B cell (primary cell): ENCODE data around the gene CATSPERZ. TPM values are rescaled to one million over a fixed set of nuclear protein-coding genes. Genes with fewer than 3 reads are reported as not detected.

Experiments used
- ATAC-seq: fragments of 200-7000 bp; cut with Tn5 transposase; one replicate; pipeline ENCODE4 v1.10.0; 2021; ENCODE audit warnings: low read depth, mild to moderate bottlenecking, moderate number of reproducible peaks, moderate library complexity
- CTCF ChIA-PET: fragments of 350-600 bp; sonication (Branson Sonifier 250); formaldehyde crosslinking; loops from one replicate; lab custom pipeline; 2021; ENCODE audit warnings: antibody characterized with exemption, inconsistent platforms; lab: Charles Lee
- POLR2A ChIA-PET: fragments of 350-600 bp; sonication (Branson Sonifier 250); formaldehyde crosslinking; loops from one replicate; lab custom pipeline; 2021; ENCODE audit warnings: antibody characterized with exemption; lab: Charles Lee
- DNase-seq: peaks from one replicate; pipeline ENCODE4 v3.0.0; 2013
- H2AFZ ChIP-seq: 2 replicates; pipeline ENCODE4 v1.6.1; 2012; ENCODE audit warnings: mild to moderate bottlenecking, low read depth, low read length; ENCODE audit not compliant: insufficient read depth, poor library complexity, severe bottlenecking
- H3K27ac ChIP-seq, 2 donors: 1 replicate in 1 of 2; 2 replicates in 1 of 2; pipeline ENCODE4 v1.5.1; 2012 to 2013; ENCODE audit warnings: low read length in 2 of 2, mild to moderate bottlenecking in 2 of 2, moderate library complexity in 1 of 2
- H3K27me3 ChIP-seq, 4 experiments: fragments of 200-600 bp in 1 of 4; sonication (generic) in 1 of 4; replicated peaks in 1 of 4; 1 replicate in 2 of 4; 2 replicates in 2 of 4; pipeline versions ENCODE4 v1.6.1 to v1.7.0; 2013 to 2016; ENCODE audit warnings: low read length in 3 of 4, mild to moderate bottlenecking in 2 of 4, mixed read lengths in 1 of 4, moderate library complexity in 1 of 4; ENCODE audit not compliant: insufficient read depth in 4 of 4, control insufficient read depth in 3 of 4; ENCODE audit errors: control extremely low read depth in 1 of 4
- H3K36me3 ChIP-seq, 2 experiments: replicated peaks in 1 of 2; 1 replicate in 1 of 2; 2 replicates in 1 of 2; pipeline versions ENCODE4 v1.6.1 to v1.7.1; 2013; ENCODE audit warnings: low read length in 1 of 2; ENCODE audit not compliant: insufficient read depth in 2 of 2, control insufficient read depth in 1 of 2; ENCODE audit errors: control extremely low read depth in 1 of 2, extremely low read depth in 1 of 2
- H3K4me1 ChIP-seq, 2 donors: fragments of 200-600 bp in 1 of 2; sonication (generic) in 1 of 2; 1 replicate in 1 of 2; 2 replicates in 1 of 2; pipeline versions ENCODE4 v1.5.1 to v1.6.1; 2013 to 2017; ENCODE audit warnings: low read length in 2 of 2; ENCODE audit not compliant: control insufficient read depth in 2 of 2, insufficient read depth in 2 of 2
- H3K4me2 ChIP-seq: replicated peaks from 2 replicates; pipeline ENCODE3; 2012; ENCODE audit warnings: mild to moderate bottlenecking, low read depth, low read length; ENCODE audit not compliant: poor library complexity, severe bottlenecking
- H3K4me3 ChIP-seq, 5 experiments: fragments of 200-600 bp in 1 of 5; sonication (generic) in 1 of 5; 1 replicate in 3 of 5; 2 replicates in 2 of 5; pipeline versions ENCODE4 v1.5.1 to v1.7.0; 2011 to 2016; ENCODE audit warnings: low read length in 4 of 5, mild to moderate bottlenecking in 4 of 5, low read depth in 2 of 5, control low read depth in 1 of 5, moderate library complexity in 1 of 5; ENCODE audit not compliant: insufficient read depth in 1 of 5; ENCODE audit errors: control extremely low read depth in 1 of 5, extremely low read depth in 1 of 5
- H3K79me2 ChIP-seq: fragments of 200-600 bp; sonication (generic); one replicate; pipeline ENCODE4 v1.6.0; 2016; ENCODE audit warnings: low read length; ENCODE audit not compliant: control insufficient read depth, insufficient read depth
- H3K9ac ChIP-seq: fragments of 200-600 bp; sonication (generic); 2 replicates; pipeline ENCODE4 v1.6.1; 2017; ENCODE audit warnings: mild to moderate bottlenecking, low read length, moderate library complexity
- H3K9me3 ChIP-seq, 3 donors: one replicate each; pipeline versions ENCODE4 v1.6.1 to v1.7.1; 2013; ENCODE audit warnings: low read length in 2 of 3; ENCODE audit not compliant: control insufficient read depth in 2 of 3, insufficient read depth in 1 of 3; ENCODE audit errors: control extremely low read depth in 1 of 3
- H4K20me1 ChIP-seq: 2 replicates; pipeline ENCODE4 v1.6.0; 2012; ENCODE audit warnings: mild to moderate bottlenecking, low read length; ENCODE audit not compliant: insufficient read depth, control insufficient read depth, poor library complexity, severe bottlenecking
- H3K27ac Mint-ChIP-seq: one replicate; pipeline ENCODE4 v1.8.0; 2021; ENCODE audit warnings: mixed read lengths
- H3K27me3 Mint-ChIP-seq: one replicate; pipeline ENCODE4 v1.8.0; 2021; ENCODE audit warnings: mixed read lengths
- H3K4me1 Mint-ChIP-seq: one replicate; pipeline ENCODE4 v1.8.0; 2021; ENCODE audit warnings: mixed read lengths
- H3K4me3 Mint-ChIP-seq: one replicate; pipeline ENCODE4 v1.8.0; 2021; ENCODE audit warnings: mixed read lengths
- H3K9me3 Mint-ChIP-seq: one replicate; pipeline ENCODE4 v1.8.0; 2022; ENCODE audit warnings: mixed read lengths; ENCODE audit not compliant: insufficient read depth
- CTCF ChIP-seq: fragments of 200-600 bp; IDR thresholded peaks from one replicate; pipeline ENCODE4 v1.8.0; 2022; ENCODE audit warnings: antibody characterized with exemption, mild to moderate bottlenecking
- EZH2 ChIP-seq: IDR thresholded peaks from 2 replicates; pipeline ENCODE4 v1.6.1; 2012; ENCODE audit warnings: borderline replicate concordance, low read depth, mild to moderate bottlenecking, moderate library complexity, low read length; ENCODE audit not compliant: insufficient read depth, poor library complexity, severe bottlenecking
- WGBS: methylation state at CpG from one replicate; pipeline ENCODE4 v1.1.5; 2013; ENCODE audit warnings: missing lambda C conversion rate; ENCODE audit not compliant: insufficient coverage; 5-methylcytosine and 5-hydroxymethylcytosine counted together
- intact Hi-C: fragments of 100-400 bp; cut with micrococcal nuclease; formaldehyde crosslinking; loops from one replicate; pipeline ENCODE4 v1.10.0; 2022
- polyA plus RNA-seq: library from polyadenylated mRNA; depleted of rRNA; stranded (reverse); fragments of >200 nt; gene quantifications from 2 replicates; pipeline ENCODE4 v1.2.3, GENCODE V29; 2012
- total RNA-seq, 2 donors: library from RNA; stranded (reverse); fragments of 120-200 nt in 1 of 2; gene quantifications; 1 replicate in 1 of 2; 2 replicates in 1 of 2; pipeline versions ENCODE4 v1.2.3 to v1.2.4, GENCODE V29; 2013 to 2022

Gene CATSPERZ
- total and polyA plus RNA-seq, 2 donors (not counting 1 experiment from before 2014, with no cell fraction given), result 0.39 TPM; not detected in 1

GRCh38 chr11:64261556-64262080 lies 38.5 kb upstream of the CATSPERZ start:
- no peaks in the 10 kb centered on the region for H3K27me3 ChIP-seq
- no peak overlapping the region for H3K27ac ChIP-seq
- Mint-ChIP-seq H3K27ac (no peak overlapping the region), H3K4me1 (no peaks in the 10 kb centered on the region), H3K9me3 (no peaks in the 10 kb centered on the region), H3K4me3 (no peak overlapping the region), H3K27me3 (no peaks in the 10 kb centered on the region)
- no peaks in the 10 kb centered on the region for H3K9me3 ChIP-seq
- H2AFZ ChIP-seq, result no peak overlapping the region
- DNase-seq, result no peak
- no peak overlapping the region for H3K4me3 ChIP-seq
- H3K79me2 ChIP-seq, result no peaks in the 10 kb centered on the region
- H3K4me1 ChIP-seq, result no peaks in the 10 kb centered on the region
- TF ChIP-seq CTCF (no peak), EZH2 (no peak)
- intact Hi-C loops, result no loop called here
- ChIA-PET POLR2A (interaction anchor here (0.6 kb wide), 1 partner anchor 31 kb away, joined by 7 read pairs; no protein-coding TSS in a partner anchor), CTCF (interaction anchor here (1.1 kb wide), 1 partner anchor 57 kb away, joined by 4 read pairs; no protein-coding TSS in a partner anchor)
- WGBS, result 99% methylated on average over 18 of the region's 18 CpGs
- no peaks in the 10 kb centered on the region for H3K36me3 ChIP-seq
- H3K9ac ChIP-seq, result no peak overlapping the region
- no peak for ATAC-seq
- no peak overlapping the region for H3K4me2 ChIP-seq
- no peaks in the 10 kb centered on the region for H4K20me1 ChIP-seq

GRCh38 chr11:64262271-64263002 lies 37.7 kb upstream of the CATSPERZ start:
- CTCF ChIA-PET, result interaction anchor here (1.1 kb wide), 1 partner anchor 58 kb away, joined by 4 read pairs; no protein-coding TSS in a partner anchor
- Histone ChIP-seq H4K20me1 (no peaks in the 10 kb centered on the region), H3K9me3 (no peaks in the 10 kb centered on the region), H3K4me3 (no peak overlapping the region), H3K9ac (no peak overlapping the region), H3K27ac (no peak overlapping the region), H3K4me1 (no peaks in the 10 kb centered on the region), H3K36me3 (no peaks in the 10 kb centered on the region), H2AFZ (no peak overlapping the region), H3K79me2 (no peaks in the 10 kb centered on the region), H3K27me3 (no peaks in the 10 kb centered on the region), H3K4me2 (no peak overlapping the region)
- no peak for DNase-seq
- Mint-ChIP-seq H3K4me3 (no peak overlapping the region), H3K4me1 (no peaks in the 10 kb centered on the region), H3K9me3 (no peaks in the 10 kb centered on the region), H3K27me3 (no peaks in the 10 kb centered on the region), H3K27ac (no peak overlapping the region)
- whole genome bisulfite sequencing, result 96% methylated on average over 42 of the region's 42 CpGs
- intact Hi-C loops, result no loop called here
- POLR2A ChIA-PET, result no interaction called here
- TF ChIP-seq CTCF (no peak), EZH2 (no peak)
- ATAC-seq, result no peak
